ENCODE measurements around the gene HNRNPA0.

HNRNPA0 gene

DNA sequence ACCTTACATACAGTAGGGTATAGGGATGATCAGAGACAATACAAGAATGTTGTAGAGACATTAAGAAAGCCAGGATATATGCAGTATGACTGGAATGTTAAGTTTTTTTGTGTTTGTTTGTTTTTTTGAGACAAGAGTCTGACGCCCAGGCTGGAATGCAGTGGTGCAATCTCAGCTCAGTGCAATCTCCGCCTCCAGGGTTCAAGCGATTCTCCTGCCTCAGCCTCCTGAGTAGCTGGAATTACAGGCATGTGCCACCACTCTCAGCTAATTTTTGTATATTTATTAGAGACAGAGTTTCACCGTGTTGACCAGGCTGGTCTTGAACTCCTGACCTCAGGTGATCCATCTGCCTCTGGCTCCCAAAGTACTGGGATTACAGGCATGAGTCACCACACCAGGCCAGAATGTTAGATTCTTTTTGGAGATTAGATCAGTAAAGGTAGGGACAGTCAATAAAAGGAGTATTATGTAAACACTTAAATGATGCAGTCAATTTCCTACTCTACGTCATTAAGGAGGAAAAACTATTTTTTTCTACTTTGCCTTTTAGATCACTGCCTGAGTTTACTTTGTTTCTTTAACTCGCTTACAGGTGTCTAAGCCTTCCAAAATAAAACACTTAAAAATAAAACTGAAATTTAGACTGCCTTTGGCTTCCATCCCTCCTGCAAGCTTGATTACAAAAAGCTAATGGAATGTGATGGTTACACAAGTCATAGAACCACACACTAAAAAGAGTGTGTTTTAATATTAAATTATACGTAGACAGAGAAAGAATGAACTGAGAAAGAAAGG, 6.8 kb upstream of the HNRNPA0 start:
- no peak for DNase-seq (ENCODE audit: insufficient read length, low spot score)
- no peak for FAIRE-seq
- TF ChIP-seq, protein P1, sequence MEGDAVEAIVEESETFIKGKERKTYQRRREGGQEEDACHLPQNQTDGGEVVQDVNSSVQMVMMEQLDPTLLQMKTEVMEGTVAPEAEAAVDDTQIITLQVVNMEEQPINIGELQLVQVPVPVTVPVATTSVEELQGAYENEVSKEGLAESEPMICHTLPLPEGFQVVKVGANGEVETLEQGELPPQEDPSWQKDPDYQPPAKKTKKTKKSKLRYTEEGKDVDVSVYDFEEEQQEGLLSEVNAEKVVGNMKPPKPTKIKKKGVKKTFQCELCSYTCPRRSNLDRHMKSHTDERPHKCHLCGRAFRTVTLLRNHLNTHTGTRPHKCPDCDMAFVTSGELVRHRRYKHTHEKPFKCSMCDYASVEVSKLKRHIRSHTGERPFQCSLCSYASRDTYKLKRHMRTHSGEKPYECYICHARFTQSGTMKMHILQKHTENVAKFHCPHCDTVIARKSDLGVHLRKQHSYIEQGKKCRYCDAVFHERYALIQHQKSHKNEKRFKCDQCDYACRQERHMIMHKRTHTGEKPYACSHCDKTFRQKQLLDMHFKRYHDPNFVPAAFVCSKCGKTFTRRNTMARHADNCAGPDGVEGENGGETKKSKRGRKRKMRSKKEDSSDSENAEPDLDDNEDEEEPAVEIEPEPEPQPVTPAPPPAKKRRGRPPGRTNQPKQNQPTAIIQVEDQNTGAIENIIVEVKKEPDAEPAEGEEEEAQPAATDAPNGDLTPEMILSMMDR (IDR thresholded peaks at IDR 0.05; ENCODE audit: insufficient read depth, missing control alignments): no peak

- TF ChIP-seq, protein P1 (IDR thresholded peaks at IDR 0.05; ENCODE audit: insufficient read depth, missing control alignments): no peak
- FAIRE-seq (no peak), DNase-seq (ENCODE audit: insufficient read length, low spot score) (no peak)
Observed at GRCh38 chr5:137760294-137760693, 6.1 kb upstream of the HNRNPA0 start.

- no peak for FAIRE-seq
- TF ChIP-seq, protein P1 (IDR thresholded peaks at IDR 0.05; ENCODE audit: insufficient read depth, missing control alignments): no peak
- DNase-seq (ENCODE audit: insufficient read length, low spot score): no peak
Observed at GRCh38 chr5:137758715-137759306, 4.6 kb upstream of the HNRNPA0 start.

GRCh38 chr5:137758121-137758520, 4.0 kb upstream of the HNRNPA0 start:
- FAIRE-seq: no peak

GRCh38 chr5:137757634-137758033, 3.5 kb upstream of the HNRNPA0 start:
- TF ChIP-seq, protein P1 (IDR thresholded peaks at IDR 0.05; ENCODE audit: insufficient read depth, missing control alignments): no peak
- no peak for DNase-seq (ENCODE audit: insufficient read length, low spot score)
- FAIRE-seq: no peak

More at GRCh38 chr5:137758121-137758520, 4.0 kb upstream of the HNRNPA0 start:
- TF ChIP-seq, protein P1 (IDR thresholded peaks at IDR 0.05; ENCODE audit: insufficient read depth, missing control alignments): no peak
- no peak for DNase-seq (ENCODE audit: insufficient read length, low spot score)

GRCh38 chr5:137754961-137755762, 999 bp upstream of the HNRNPA0 start:
- FAIRE-seq: no peak
- TF ChIP-seq, protein P1 (IDR thresholded peaks at IDR 0.05; ENCODE audit: insufficient read depth, missing control alignments): no peak
- no peak for DNase-seq (ENCODE audit: insufficient read length, low spot score)

Data from D721Med (cell line).